Cerebellar nuclear complex (tissue), 1 donor: Measurements from ENCODE around the gene JUNB.

ENCODE experiments used
- DNase-seq, 2 experiments: peaks; one replicate each; lab custom pipeline; 2025; lab: John Stamatoyannopoulos, UW

JUNB gene

GRCh38 chr19:12774588-12775555, 16.4 kb upstream of the JUNB start, which contains the start of gene HOOK2:
Gene HOOK2 (minus strand): TSS chr19:12775552. CDS start chr19:12775449, 103 bp downstream.
- peak in 1 of 2 experiments; percentile 33 for DNase-seq

GRCh38 chr19:12777217-12778016, 13.9 kb upstream of the JUNB start:
- DNase-seq: peak in 1 of 2 experiments; percentile 33

GRCh38 chr19:12778017-12778904, 13.0 kb upstream of the JUNB start:
- no peak for DNase-seq

- no peak for DNase-seq
These were observed 12.5 kb upstream of the JUNB start for GRCh38 chr19:12778905-12779161.

- no peak for DNase-seq
These were observed 11.9 kb upstream of the JUNB start for GRCh38 chr19:12779162-12779993.

GRCh38 chr19:12782174-12782423, 9.2 kb upstream of the JUNB start:
- no peak for DNase-seq

GRCh38 chr19:12782424-12783290, 8.6 kb upstream of the JUNB start:
- peak; percentile 52 to 73 for DNase-seq

- no peak for DNase-seq
These were observed 7.9 kb upstream of the JUNB start for GRCh38 chr19:12783291-12783848.

- DNase-seq: no peak
These were observed 7.4 kb upstream of the JUNB start for GRCh38 chr19:12783849-12784393.

- no peak for DNase-seq
These were observed 6.9 kb upstream of the JUNB start for GRCh38 chr19:12784394-12784870.

- DNase-seq: no peak
These were observed 6.3 kb upstream of the JUNB start for GRCh38 chr19:12784871-12785430.

GRCh38 chr19:12785431-12786031, 5.8 kb upstream of the JUNB start:
- no peak for DNase-seq

GRCh38 chr19:12786141-12786870, 5.0 kb upstream of the JUNB start:
- DNase-seq: no peak

GRCh38 chr19:12786952-12787351, 4.3 kb upstream of the JUNB start:
- no peak for DNase-seq

- no peak for DNase-seq
These were observed 3.8 kb upstream of the JUNB start for GRCh38 chr19:12787458-12787857.

- DNase-seq: no peak
These were observed 3.1 kb upstream of the JUNB start for GRCh38 chr19:12788042-12788681.

- DNase-seq: no peak
These were observed 2.6 kb upstream of the JUNB start for GRCh38 chr19:12788682-12789097.
